GM21737 (cell line): ENCODE results near the gene GLT8D1.
"Not testable (repeated sequence)": the region's sequence is repeated elsewhere in the genome, so short reads cannot be mapped to it uniquely, and the experiment has no call there.

Experiments
- ATAC-seq: cut with Tn5 transposase; IDR thresholded peaks from one replicate; pipeline ENCODE4 v1.9.1; 2021; ENCODE audit warnings: mild to moderate bottlenecking, moderate library complexity; ENCODE audit not compliant: unreplicated experiment

The GLT8D1 gene

DNA sequence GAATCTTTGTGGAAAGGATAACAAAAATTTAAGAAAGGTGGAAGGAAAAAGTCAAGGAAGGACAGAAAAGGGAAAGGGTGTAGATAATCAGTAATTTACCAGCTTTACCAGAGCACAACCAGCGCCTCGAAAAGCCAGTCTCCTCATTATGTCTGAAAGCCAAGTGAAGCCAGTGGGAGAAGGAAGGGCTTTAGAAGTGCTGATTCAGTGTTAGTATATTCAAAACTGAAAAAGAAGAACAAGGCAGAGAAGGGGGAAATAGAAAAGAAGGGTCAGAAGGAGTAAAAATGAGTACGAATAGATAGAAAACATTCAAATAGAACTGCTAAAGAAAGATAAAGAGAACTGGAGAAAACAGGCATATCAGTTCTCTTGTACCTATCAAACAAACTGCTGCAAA, 24.0 kb downstream of the GLT8D1 start:
- no peak for ATAC-seq

- ATAC-seq: no peak
Observed at GRCh38 chr3:52679811-52680210, 25.8 kb downstream of the GLT8D1 start.

DNA sequence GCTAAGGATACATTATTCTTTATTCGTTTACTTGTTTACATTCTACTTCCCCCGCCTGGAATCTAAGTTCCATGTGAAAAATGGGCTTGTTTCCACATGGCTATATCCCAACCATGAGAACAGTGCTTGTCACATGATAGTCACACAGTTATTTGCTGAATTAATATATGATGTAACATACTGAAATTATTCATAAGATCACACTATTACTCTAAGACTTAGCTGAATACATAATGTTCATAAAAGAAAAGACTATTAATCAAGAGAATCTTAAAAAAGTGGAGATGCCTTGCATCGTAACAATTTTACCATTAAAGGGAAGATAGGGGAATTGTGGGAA, 26.4 kb downstream of the GLT8D1 start:
- ATAC-seq: no peak

DNA sequence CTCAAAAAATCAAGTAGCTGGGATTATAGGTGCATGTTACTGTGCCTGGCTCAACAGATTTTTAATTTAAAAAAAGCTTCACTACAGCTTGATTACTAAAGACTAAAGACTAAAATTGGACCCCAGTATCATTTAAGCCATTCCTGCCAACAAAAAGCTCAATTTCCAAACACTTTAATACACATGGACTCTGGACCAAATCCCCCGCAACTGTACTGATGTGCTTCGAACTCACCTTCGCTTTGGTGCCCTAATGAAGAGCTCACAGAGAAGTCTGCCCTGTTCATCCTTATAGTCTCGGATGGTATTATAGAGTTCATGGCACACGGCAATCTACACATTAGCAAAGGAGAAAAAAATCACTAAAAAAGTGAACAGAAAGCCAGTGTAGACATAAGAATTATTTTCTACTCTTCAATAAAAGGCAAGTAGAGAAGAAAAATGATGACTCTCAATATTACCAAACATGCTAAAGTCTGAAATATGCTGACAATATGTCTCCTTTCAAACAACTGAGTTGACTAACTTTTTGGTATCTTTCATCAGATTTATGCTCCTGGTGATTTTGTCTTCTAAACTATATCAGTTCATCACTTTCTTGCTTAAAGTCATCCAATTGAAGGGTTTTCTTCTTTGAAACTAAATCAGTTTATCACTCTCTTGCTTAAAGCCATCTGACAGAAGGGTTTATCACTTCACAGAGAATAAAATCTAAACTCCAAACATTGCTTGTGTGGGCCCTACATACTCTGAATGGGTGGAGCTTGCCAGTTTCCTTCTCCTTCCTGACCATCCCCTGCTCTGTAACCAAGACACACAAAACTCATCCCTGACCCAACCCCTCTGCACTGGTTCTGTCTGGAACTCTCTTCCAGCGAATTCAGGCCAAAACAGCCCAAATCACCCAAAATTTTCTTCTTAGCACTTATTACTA, 27.1 kb downstream of the GLT8D1 start:
- no peak for ATAC-seq

DNA sequence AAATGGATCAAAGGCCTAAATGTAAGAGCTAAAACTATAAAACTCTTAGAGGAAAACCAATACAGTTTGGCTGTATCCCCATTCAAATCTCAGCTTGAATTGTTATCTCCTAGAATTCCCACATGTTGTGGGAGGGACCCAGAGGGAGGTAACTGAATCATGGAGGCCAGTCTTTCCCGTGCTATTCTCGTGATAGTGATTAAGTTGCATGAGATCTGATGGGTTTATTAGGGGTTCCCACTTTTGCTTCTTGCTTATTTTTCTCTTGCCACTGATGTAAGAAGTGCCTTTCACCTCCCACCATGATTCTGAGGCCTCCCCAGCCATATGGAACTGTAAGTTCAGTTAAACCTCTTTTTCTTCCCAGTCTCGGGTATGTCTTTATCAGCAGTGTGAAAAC, 29.4 kb downstream of the GLT8D1 start:
- not testable (repeated sequence) for ATAC-seq

DNA sequence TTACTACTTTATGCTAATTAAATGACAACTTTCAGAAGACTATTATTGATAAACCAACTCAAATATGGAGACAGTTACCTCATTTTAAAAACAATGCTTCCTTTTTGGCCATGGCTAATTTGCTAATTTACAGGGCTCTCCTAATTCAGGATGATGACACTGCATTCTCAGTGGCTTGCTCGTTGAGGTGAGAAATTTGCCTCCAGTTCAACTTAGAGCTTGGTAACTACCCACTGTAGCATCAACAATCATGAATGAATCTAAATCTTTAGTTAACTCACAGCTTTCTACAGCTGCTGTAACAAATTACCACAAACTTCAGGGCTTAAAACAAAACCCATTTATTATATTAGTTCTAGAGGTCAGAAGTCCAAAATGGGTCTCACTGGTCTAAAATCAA, 33.9 kb downstream of the GLT8D1 start:
- no peak for ATAC-seq

- no peak for ATAC-seq
Observed at GRCh38 chr3:52670621-52671521, 34.7 kb downstream of the GLT8D1 start.

- no peak for ATAC-seq
Observed at GRCh38 chr3:52663098-52663497, 42.5 kb downstream of the GLT8D1 start.

DNA sequence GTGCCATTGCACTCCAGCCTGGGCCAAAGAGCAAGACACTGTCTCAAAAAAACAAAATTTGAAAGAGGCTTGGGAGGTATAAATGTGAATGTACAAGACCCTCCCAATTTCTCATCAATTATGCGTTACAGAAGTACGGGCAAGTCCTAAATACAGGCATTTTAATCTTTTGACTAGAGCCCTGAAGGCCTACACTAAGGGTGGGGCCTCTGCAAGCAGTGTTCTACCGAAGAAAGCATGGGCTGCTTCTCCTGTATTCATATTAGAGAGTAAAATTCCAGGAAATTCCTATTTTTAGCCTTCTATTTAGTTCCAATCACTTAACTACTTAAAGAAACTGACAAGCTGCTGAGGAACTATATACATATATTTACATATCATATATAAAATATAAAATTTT, 45.5 kb downstream of the GLT8D1 start:
- no peak for ATAC-seq

- no peak for ATAC-seq
Observed at GRCh38 chr3:52655895-52656294, 49.7 kb downstream of the GLT8D1 start.

- ATAC-seq: no peak
Observed at GRCh38 chr3:52651592-52651991, 54.0 kb downstream of the GLT8D1 start.

DNA sequence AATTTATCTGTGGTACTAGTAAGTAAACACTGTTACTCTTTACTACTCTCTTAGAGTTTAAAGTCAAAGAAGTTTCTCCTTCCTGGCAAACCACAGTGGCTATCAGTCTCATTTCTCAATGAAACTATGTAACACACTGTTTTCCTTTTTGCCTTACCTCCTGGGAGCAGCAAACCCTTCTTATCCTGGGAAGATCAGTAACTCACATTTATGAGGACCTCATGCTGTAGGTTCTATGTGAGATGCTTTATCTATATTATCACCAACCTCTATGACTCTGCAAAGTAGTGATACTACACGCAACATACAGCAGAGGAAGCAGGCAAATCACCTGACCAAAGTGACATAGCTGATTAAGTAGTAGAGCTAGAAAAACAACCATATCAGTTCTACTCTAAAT, 55.2 kb downstream of the GLT8D1 start:
- ATAC-seq: no peak

- ATAC-seq: no peak
Observed at GRCh38 chr3:52649461-52650210, 56.0 kb downstream of the GLT8D1 start.

- ATAC-seq: no peak
Observed at GRCh38 chr3:52645549-52645948, 60.0 kb downstream of the GLT8D1 start.
